Lower lobe of right lung (tissue), 2 donors: Measurements from ENCODE around the gene TRANK1. TPM values are rescaled to one million over a fixed set of nuclear protein-coding genes. Genes with fewer than 3 reads are reported as not detected.

Source experiments
- ATAC-seq, 2 donors: fragments of 200-7000 bp; cut with Tn5 transposase; one replicate each; pipeline ENCODE4 v1.9.1; 2020 to 2022; ENCODE audit warnings: mild to moderate bottlenecking in 2 of 2, moderate library complexity in 2 of 2
- DNase-seq: peaks from one replicate; pipeline ENCODE4 v3.0.0-alpha.2; 2020
- H3K27ac ChIP-seq: fragments of 200-600 bp; one replicate; pipeline ENCODE4 v1.8.0; 2022
- H3K27me3 ChIP-seq: fragments of 200-600 bp; one replicate; pipeline ENCODE4 v1.8.0; 2022; ENCODE audit warnings: low read depth
- H3K36me3 ChIP-seq: fragments of 200-600 bp; one replicate; pipeline ENCODE4 v1.8.0; 2022; ENCODE audit warnings: mild to moderate bottlenecking
- H3K4me1 ChIP-seq: fragments of 200-600 bp; one replicate; pipeline ENCODE4 v1.8.0; 2022
- H3K4me3 ChIP-seq: fragments of 200-600 bp; one replicate; pipeline ENCODE4 v1.8.0; 2022; ENCODE audit warnings: mild to moderate bottlenecking
- H3K9me3 ChIP-seq: fragments of 200-600 bp; one replicate; pipeline ENCODE4 v1.8.0; 2022
- CTCF ChIP-seq: fragments of 200-600 bp; IDR thresholded peaks from one replicate; pipeline ENCODE4 v1.8.0; 2022; ENCODE audit warnings: antibody characterized with exemption, mild to moderate bottlenecking
- intact Hi-C: fragments of 100-400 bp; cut with DNase I; formaldehyde crosslinking; loops from one replicate; pipeline ENCODE4 v1.11.0; 2022
- total RNA-seq: library from RNA; stranded (reverse); fragmentation: NEBNext Ultra II Directional; extraction: Animal tissue kit (Norgen Biotek cat#: 25700); gene quantifications from one replicate; pipeline ENCODE4 v1.2.1, GENCODE V29; 2021
- donor health status: DM: no; HTN: yes; CAD: no; lungs with severe emphysema.

Gene TRANK1
- total RNA-seq, 1 donor from 2014 or later: 36.9 TPM

GRCh38 chr3:36972163-36972562, 27.3 kb upstream of the TRANK1 start:
- Histone ChIP-seq H3K27ac (no peak overlapping the region), H3K36me3 (no peaks in the 10 kb centered on the region), H3K9me3 (no peaks in the 10 kb centered on the region), H3K27me3 (no peaks in the 10 kb centered on the region), H3K4me3 (no peak overlapping the region), H3K4me1 (peaks cover 8% of the 10 kb centered on the region)
- intact Hi-C loops: no loop called here
- DNase-seq (no peak), ATAC-seq (no peak)
- no peak for TF ChIP-seq CTCF

GRCh38 chr3:36969540-36970432, 24.9 kb upstream of the TRANK1 start:
- TF ChIP-seq CTCF: no peak

DNA sequence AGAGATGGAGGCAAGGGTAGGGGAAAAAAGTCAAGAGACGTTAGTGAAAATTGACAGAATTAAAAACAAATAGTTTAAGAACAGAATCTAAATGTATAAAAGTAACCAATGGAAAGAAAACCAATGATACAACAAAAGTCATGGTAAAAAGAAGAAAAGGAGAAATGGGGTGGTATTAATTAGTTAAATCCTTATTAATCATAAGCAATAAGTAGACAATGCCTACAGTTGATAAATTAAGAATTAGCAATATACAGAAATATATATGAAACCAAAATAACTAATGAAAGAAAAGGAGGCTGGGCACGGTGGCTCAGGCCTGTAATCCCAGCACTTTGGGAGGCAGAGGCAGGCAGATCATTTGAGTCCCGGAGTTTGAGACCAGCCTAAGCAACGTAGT, 24.2 kb upstream of the TRANK1 start:
- intact Hi-C loops: no loop called here
- no peak for ATAC-seq

More at GRCh38 chr3:36969540-36970432, 24.9 kb upstream of the TRANK1 start:
- H3K4me3 ChIP-seq: no peak overlapping the region
- intact Hi-C loops: no loop called here
- peak; percentile 65 to 87 for ATAC-seq
- H3K27ac ChIP-seq: peak overlapping the region; percentile 18
- no peak for DNase-seq
- no peaks in the 10 kb centered on the region for H3K9me3 ChIP-seq
- peaks cover 22% of the 10 kb centered on the region for H3K4me1 ChIP-seq
- H3K36me3 ChIP-seq: no peaks in the 10 kb centered on the region
- H3K27me3 ChIP-seq: no peaks in the 10 kb centered on the region

DNA sequence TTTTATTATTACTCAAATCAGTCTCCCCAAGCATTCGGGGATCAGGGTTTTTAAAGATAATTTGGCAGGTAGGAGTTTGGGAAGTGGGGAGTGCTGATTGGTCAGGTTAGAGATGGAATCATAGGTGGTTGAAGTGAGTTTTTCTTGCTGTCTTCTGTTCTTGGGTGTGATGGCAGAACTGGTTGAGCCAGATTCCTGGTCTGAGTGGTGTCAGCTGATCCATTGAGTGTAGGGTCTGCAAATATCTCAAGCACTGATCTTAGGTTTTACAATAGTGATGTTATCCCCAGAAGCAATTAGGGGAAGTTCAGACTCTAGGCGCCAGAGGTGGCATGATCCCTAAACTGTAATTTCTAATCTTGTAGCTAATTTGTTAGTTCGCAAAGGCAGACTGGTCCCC, 20.6 kb upstream of the TRANK1 start:
- Histone ChIP-seq H3K9me3 (no peaks in the 10 kb centered on the region), H3K36me3 (no peaks in the 10 kb centered on the region), H3K4me3 (no peak overlapping the region), H3K27ac (peak overlapping the region; percentile 68), H3K4me1 (peaks cover 23% of the 10 kb centered on the region), H3K27me3 (no peaks in the 10 kb centered on the region)
- intact Hi-C loops: no loop called here
- DNase-seq (peak; percentile 62), ATAC-seq (peak; percentile 36 to 74)
- TF ChIP-seq CTCF: no peak

More for the DNA sequence above, 24.2 kb upstream of the TRANK1 start:
- H3K4me1 ChIP-seq: peaks cover 23% of the 10 kb centered on the region
- peak overlapping the region; percentile 18 for H3K27ac ChIP-seq
- H3K27me3 ChIP-seq: no peaks in the 10 kb centered on the region
- DNase-seq: no peak
- H3K9me3 ChIP-seq: no peaks in the 10 kb centered on the region
- no peaks in the 10 kb centered on the region for H3K36me3 ChIP-seq
- H3K4me3 ChIP-seq: no peak overlapping the region
- TF ChIP-seq CTCF: no peak

DNA sequence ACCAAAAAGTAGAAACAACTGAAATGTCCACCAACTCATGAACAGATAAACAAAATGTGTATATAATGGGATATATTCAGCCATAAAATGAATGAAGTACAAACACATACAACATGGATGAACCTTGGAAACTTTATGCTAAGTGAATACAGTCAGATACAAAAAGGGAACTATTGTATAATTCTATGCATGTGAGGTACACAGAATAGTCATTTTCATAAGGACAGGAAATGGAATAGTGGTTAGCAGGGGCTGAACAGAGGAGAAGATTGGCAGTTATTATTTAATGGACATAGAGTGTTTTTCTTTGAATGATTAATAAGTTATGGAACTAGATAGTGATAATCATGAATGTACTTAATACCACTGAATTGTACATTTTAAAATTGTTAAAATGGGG, 20.0 kb upstream of the TRANK1 start:
- H3K36me3 ChIP-seq: no peaks in the 10 kb centered on the region
- TF ChIP-seq CTCF: no peak
- H3K27ac ChIP-seq: peak overlapping the region; percentile 48
- H3K4me3 ChIP-seq: no peak overlapping the region
- intact Hi-C loops: no loop called here
- ATAC-seq (peak in 1 of 2 donors; percentile 33), DNase-seq (no peak)
- H3K4me1 ChIP-seq: peaks cover 18% of the 10 kb centered on the region
- H3K27me3 ChIP-seq: no peaks in the 10 kb centered on the region
- H3K9me3 ChIP-seq: no peaks in the 10 kb centered on the region
